Left ventricle myocardium inferior (tissue), 1 donor: ENCODE data around the gene POLA1. TPM values are rescaled to one million over a fixed set of nuclear protein-coding genes. Genes with fewer than 3 reads are reported as not detected.

ENCODE experiments used
- DNase-seq: peaks from one replicate; pipeline ENCODE4 v3.0.0-alpha.2; 2020
- H3K27ac ChIP-seq: fragments of 200-600 bp; replicated peaks from 2 replicates; pipeline ENCODE4 v1.8.0; 2021
- H3K27me3 ChIP-seq: fragments of 200-600 bp; 2 replicates; pipeline ENCODE4 v1.8.0; 2021; ENCODE audit warnings: low read depth
- H3K36me3 ChIP-seq: fragments of 200-600 bp; 2 replicates; pipeline ENCODE4 v1.8.0; 2021
- H3K4me1 ChIP-seq: fragments of 200-600 bp; 2 replicates; pipeline ENCODE4 v1.8.0; 2021
- H3K4me3 ChIP-seq: fragments of 200-600 bp; 2 replicates; pipeline ENCODE4 v1.8.0; 2021; ENCODE audit warnings: mild to moderate bottlenecking, moderate library complexity
- H3K9me3 ChIP-seq: fragments of 200-600 bp; replicated peaks from 2 replicates; pipeline ENCODE4 v1.8.0; 2021
- CTCF ChIP-seq: fragments of 200-600 bp; IDR thresholded peaks from 2 replicates; pipeline ENCODE4 v1.8.0; 2021; ENCODE audit warnings: antibody characterized with exemption, mild to moderate bottlenecking, borderline replicate concordance
- intact Hi-C: fragments of 100-400 bp; cut with micrococcal nuclease; formaldehyde crosslinking; loops from one replicate; pipeline ENCODE4 v1.11.0; 2022
- total RNA-seq: library from RNA; stranded (reverse); fragmentation: NEBNext Ultra II Directional; extraction: Animal tissue kit (Norgen Biotek cat#: 25700); gene quantifications from one replicate; pipeline ENCODE4 v1.2.1, GENCODE V29; 2021
- donor health status: DM: no; HTN: yes; CAD: no; lungs with severe emphysema.

The POLA1 gene
- total RNA-seq, 1 donor from 2014 or later: 7.3 TPM

GRCh38 chrX:24774650-24775049 is 80.9 kb downstream of the POLA1 start:
- Histone ChIP-seq H3K36me3 (peaks cover 3% of the 10 kb centered on the region), H3K4me3 (no peak overlapping the region), H3K4me1 (no peaks in the 10 kb centered on the region), H3K9me3 (no peaks in the 10 kb centered on the region), H3K27me3 (no peaks in the 10 kb centered on the region), H3K27ac (no peak overlapping the region)
- TF ChIP-seq CTCF: no peak
- intact Hi-C loops: no loop called here
- DNase-seq: no peak

- intact Hi-C loops: no loop called here
- Histone ChIP-seq H3K9me3 (no peaks in the 10 kb centered on the region), H3K27ac (no peak overlapping the region), H3K4me1 (no peaks in the 10 kb centered on the region), H3K36me3 (no peaks in the 10 kb centered on the region), H3K4me3 (no peak overlapping the region), H3K27me3 (no peaks in the 10 kb centered on the region)
- TF ChIP-seq CTCF: no peak
- no peak for DNase-seq
These were observed 82.2 kb downstream of the POLA1 start for GRCh38 chrX:24775891-24776290.

GRCh38 chrX:24777660-24778059 is 83.9 kb downstream of the POLA1 start:
- Histone ChIP-seq H3K4me1 (no peaks in the 10 kb centered on the region), H3K27ac (no peak overlapping the region), H3K27me3 (no peaks in the 10 kb centered on the region), H3K9me3 (no peaks in the 10 kb centered on the region), H3K36me3 (no peaks in the 10 kb centered on the region), H3K4me3 (no peak overlapping the region)
- TF ChIP-seq CTCF: no peak
- intact Hi-C loops: no loop called here
- DNase-seq: no peak

GRCh38 chrX:24782011-24782410 is 88.3 kb downstream of the POLA1 start:
- DNase-seq: no peak
- intact Hi-C loops: no loop called here
- Histone ChIP-seq H3K27ac (no peak overlapping the region), H3K4me1 (no peaks in the 10 kb centered on the region), H3K36me3 (no peaks in the 10 kb centered on the region), H3K4me3 (no peak overlapping the region), H3K27me3 (no peaks in the 10 kb centered on the region), H3K9me3 (no peaks in the 10 kb centered on the region)
- no peak for TF ChIP-seq CTCF

GRCh38 chrX:24789047-24789446 is 95.3 kb downstream of the POLA1 start:
- Histone ChIP-seq H3K27me3 (no peaks in the 10 kb centered on the region), H3K9me3 (no peaks in the 10 kb centered on the region), H3K27ac (no peak overlapping the region), H3K36me3 (no peaks in the 10 kb centered on the region), H3K4me1 (no peaks in the 10 kb centered on the region), H3K4me3 (no peak overlapping the region)
- intact Hi-C loops: no loop called here
- no peak for DNase-seq
- TF ChIP-seq CTCF: no peak

- TF ChIP-seq CTCF: no peak
- Histone ChIP-seq H3K4me3 (no peak overlapping the region), H3K27me3 (no peaks in the 10 kb centered on the region), H3K9me3 (no peaks in the 10 kb centered on the region), H3K36me3 (no peaks in the 10 kb centered on the region), H3K27ac (no peak overlapping the region), H3K4me1 (no peaks in the 10 kb centered on the region)
- intact Hi-C loops: no loop called here
- DNase-seq: no peak
These were observed 96.4 kb downstream of the POLA1 start for GRCh38 chrX:24790166-24790565.
